ENCODE data around the gene C9orf78. TPM values are rescaled to one million over a fixed set of nuclear protein-coding genes. Genes with fewer than 3 reads are reported as not detected.

C9orf78 gene
- polyA plus RNA-seq, 1 donor = 47.5 TPM

DNA sequence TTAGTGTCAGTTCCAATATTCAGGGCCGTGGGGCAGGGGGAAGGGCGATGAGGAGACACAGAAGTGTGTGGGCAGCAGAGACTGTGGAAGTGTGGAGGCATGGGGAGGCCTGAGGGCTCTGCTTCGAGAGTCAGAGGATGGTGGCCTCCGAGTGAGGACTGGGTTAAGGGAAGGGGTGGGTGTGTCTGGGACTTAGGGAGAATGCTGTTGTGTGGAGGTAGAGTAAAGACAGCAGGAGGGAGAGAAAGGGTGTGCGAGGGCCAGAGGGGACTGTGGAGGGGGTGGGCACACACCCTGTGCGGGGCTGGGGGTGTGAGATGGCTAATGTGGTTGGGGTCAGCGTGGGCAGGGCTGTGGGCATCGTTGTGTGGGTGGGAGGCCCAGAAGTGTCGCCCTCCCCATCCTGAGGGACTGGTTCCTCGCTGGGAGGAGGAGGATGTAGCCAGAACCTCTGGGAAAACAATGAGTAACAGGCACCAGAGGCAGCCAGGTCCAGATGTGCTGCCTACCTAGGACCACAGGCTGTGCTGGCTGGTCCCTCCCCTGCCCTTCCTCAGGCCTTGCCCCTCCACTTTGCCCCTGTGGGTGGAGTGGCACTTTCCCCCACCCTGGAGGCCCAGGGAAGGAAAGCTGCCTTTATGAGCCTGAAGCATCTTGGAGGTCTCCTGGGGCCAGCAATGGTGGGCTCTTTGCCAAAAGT is 4.4 kb upstream of the C9orf78 start:
- H3K36me3 ChIP-seq (ENCODE audit: control insufficient read depth, insufficient read depth, low read length) = no peaks in the 10 kb centered on the region
- peaks cover 4% of the 10 kb centered on the region for H3K4me1 ChIP-seq (ENCODE audit: control insufficient read depth, insufficient read depth, low read length)
- DNase-seq = no peak
- H3K27me3 ChIP-seq (ENCODE audit: control insufficient read depth, insufficient read depth, low read length) = no peaks in the 10 kb centered on the region
- no peak overlapping the region for H3K4me3 ChIP-seq (ENCODE audit: low read length)
- H3K9me3 ChIP-seq (ENCODE audit: control insufficient read depth, low read depth, low read length) = no peaks in the 10 kb centered on the region
- no peak overlapping the region for H3K27ac ChIP-seq (ENCODE audit: low read length)
- WGBS (ENCODE audit: insufficient coverage, low lambda C conversion rate) = no CpG with 5 or more reads among the region's 10 CpGs

DNA sequence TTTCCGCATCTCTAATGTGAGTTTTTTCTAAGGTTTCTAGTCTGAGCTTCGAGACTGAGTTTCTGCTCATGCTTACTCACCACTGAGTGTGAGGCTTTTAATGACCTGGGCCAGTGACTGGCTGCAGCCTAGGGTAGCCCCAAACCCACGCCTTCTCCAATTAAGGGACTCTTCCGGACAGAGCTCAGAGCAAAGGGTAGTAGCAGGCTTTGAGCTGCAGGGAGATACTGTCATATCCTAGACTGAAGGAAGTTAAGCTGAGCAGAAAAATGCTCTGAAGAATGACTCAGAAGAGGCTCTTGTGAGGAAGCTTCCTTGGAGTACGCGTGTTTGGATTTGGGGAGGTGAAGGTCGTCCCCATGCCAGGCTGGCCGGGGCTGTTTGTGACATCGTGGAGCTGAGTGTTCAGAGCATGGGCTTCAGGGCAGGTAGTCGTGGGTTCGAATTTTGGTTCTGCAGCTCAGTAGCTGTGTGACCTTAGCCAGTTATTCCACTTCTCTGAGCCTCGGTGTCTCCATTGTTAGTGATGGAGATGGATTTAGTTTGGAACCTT is 3.7 kb upstream of the C9orf78 start:
- Histone ChIP-seq H3K9me3 (ENCODE audit: control insufficient read depth, low read depth, low read length) (no peaks in the 10 kb centered on the region), H3K27me3 (ENCODE audit: control insufficient read depth, insufficient read depth, low read length) (no peaks in the 10 kb centered on the region), H3K36me3 (ENCODE audit: control insufficient read depth, insufficient read depth, low read length) (no peaks in the 10 kb centered on the region), H3K4me1 (ENCODE audit: control insufficient read depth, insufficient read depth, low read length) (peaks cover 4% of the 10 kb centered on the region), H3K4me3 (ENCODE audit: low read length) (no peak overlapping the region), H3K27ac (ENCODE audit: low read length) (no peak overlapping the region)
- DNase-seq = no peak
- WGBS (ENCODE audit: insufficient coverage, low lambda C conversion rate) = no CpG with 5 or more reads among the region's 12 CpGs

DNA sequence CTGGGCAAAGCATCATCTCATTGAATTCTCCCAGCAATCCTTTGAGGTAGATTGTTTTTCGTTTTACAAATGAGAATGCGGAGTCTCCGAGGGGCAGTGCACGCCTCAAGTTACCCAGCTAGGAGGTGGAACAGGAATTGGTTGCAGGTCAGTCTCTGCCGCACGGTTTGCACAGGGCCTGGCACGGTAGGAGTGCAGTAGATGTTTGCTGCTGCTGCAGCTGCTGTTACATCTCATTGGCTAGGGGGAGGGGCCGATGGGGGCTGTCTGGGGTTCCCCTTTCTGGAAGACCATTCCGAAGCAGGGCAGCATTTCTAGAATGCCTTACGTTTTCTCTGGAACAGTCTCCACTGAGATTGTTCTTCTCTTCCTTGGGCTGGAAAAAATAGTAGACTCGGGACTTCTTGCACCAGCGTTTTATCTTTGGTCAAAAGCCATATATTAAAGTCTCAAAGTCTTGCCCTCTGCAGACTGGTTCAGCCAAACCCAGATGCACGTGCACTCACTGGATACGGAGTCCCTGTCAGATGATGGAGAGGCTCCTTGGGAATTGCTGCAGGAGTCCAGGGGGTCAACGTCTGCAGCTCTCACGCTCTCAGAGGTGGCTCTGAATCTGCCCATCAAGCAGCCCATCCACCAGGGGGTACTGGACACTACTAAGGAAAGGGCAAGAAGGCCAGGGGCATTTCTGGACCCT is 1.4 kb upstream of the C9orf78 start:
- no peak for DNase-seq
- Histone ChIP-seq H3K27me3 (ENCODE audit: control insufficient read depth, insufficient read depth, low read length) (no peaks in the 10 kb centered on the region), H3K4me1 (ENCODE audit: control insufficient read depth, insufficient read depth, low read length) (peaks cover 4% of the 10 kb centered on the region), H3K9me3 (ENCODE audit: control insufficient read depth, low read depth, low read length) (no peaks in the 10 kb centered on the region), H3K4me3 (ENCODE audit: low read length) (peak overlapping the region; percentile 94), H3K36me3 (ENCODE audit: control insufficient read depth, insufficient read depth, low read length) (peaks cover 14% of the 10 kb centered on the region), H3K27ac (ENCODE audit: low read length) (no peak overlapping the region)
- 30% methylated on average over 2 of the region's 16 CpGs for WGBS (ENCODE audit: insufficient coverage, low lambda C conversion rate)

DNA sequence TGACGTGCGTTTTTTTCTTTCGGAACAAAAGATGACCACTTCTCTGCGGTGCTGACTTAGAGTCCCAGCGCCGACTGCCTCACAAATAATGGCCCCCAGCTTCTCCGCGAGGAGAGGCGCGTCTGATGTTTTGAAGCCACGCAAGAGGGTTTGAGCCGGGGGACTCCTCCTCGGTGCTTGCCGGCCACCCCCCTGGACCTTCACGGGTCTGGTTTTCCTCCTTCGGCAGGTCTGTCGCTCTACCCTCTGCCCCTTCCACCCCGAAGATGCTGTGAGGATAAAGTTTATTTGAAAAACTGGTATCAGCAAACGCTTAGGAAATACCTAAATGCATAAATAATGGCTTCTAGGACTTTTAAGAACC is 767 bp upstream of the C9orf78 start:
- H3K4me3 ChIP-seq (ENCODE audit: low read length) = peak overlapping the region; percentile 94
- H3K27ac ChIP-seq (ENCODE audit: low read length) = peak overlapping the region; percentile 16
- H3K4me1 ChIP-seq (ENCODE audit: control insufficient read depth, insufficient read depth, low read length) = peaks cover 4% of the 10 kb centered on the region
- H3K36me3 ChIP-seq (ENCODE audit: control insufficient read depth, insufficient read depth, low read length) = peaks cover 20% of the 10 kb centered on the region
- whole genome bisulfite sequencing (ENCODE audit: insufficient coverage, low lambda C conversion rate) = no CpG with 5 or more reads among the region's 19 CpGs
- DNase-seq = no peak
- H3K9me3 ChIP-seq (ENCODE audit: control insufficient read depth, low read depth, low read length) = no peaks in the 10 kb centered on the region
- H3K27me3 ChIP-seq (ENCODE audit: control insufficient read depth, insufficient read depth, low read length) = no peaks in the 10 kb centered on the region

DNA sequence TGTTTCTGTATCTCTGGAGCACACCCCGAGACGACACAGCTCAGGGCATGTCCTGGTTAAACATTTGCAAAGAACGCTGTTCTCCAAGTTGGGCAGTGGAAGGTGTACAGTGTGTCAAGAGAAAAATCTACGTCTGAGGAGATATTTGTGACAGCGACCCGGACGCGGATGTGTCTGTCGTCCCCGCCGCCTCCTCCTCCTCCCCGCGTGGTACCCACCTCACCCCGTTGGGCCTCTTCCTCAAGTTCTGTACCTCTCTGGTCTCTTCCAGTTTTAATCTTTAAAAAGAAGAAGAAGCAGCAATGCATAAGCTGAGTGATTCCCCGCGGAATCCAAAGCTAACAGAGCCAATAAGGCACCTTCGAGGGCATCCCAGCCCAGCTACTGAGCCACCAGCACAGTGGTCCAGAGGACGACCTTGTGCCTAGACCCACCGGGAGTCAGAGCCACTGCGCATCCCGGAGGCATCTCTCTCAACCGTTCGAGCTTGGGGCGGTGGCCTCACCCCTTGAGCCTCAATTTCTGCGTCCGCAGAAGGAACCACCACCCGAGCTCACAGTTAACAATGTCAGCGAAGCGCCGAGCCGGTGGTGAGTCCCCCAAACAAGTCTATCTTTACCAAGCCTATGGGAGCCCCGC is 467 bp downstream of the C9orf78 start:
- H3K27ac ChIP-seq (ENCODE audit: low read length) = peak overlapping the region; percentile 55
- no CpG with 5 or more reads among the region's 32 CpGs for WGBS (ENCODE audit: insufficient coverage, low lambda C conversion rate)
- peaks cover 4% of the 10 kb centered on the region for H3K4me1 ChIP-seq (ENCODE audit: control insufficient read depth, insufficient read depth, low read length)
- H3K4me3 ChIP-seq (ENCODE audit: low read length) = peak overlapping the region; percentile 94
- no peaks in the 10 kb centered on the region for H3K27me3 ChIP-seq (ENCODE audit: control insufficient read depth, insufficient read depth, low read length)
- peak in 1 of 2 donors; percentile 19 for DNase-seq
- H3K36me3 ChIP-seq (ENCODE audit: control insufficient read depth, insufficient read depth, low read length) = peaks cover 32% of the 10 kb centered on the region
- no peaks in the 10 kb centered on the region for H3K9me3 ChIP-seq (ENCODE audit: control insufficient read depth, low read depth, low read length)

DNA sequence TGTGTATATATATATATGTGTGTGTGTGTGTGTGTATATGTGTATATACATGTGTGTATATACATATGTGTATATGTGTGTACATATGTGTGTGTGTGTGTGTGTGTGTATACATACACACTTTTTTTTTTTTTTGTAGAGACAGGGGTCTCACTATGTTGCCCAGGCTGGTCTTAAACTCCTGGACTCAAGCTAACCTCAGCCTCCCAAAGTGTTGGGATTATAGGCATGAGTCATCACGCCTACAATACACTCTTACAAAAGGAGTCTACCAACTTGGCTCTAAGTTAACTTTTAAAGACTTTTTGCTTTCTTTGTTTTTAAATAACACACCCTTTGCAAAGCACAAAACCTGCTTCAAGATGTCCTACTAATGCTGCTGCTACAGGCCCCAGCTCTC is 2.1 kb downstream of the C9orf78 start:
- Histone ChIP-seq H3K27me3 (ENCODE audit: control insufficient read depth, insufficient read depth, low read length) (no peaks in the 10 kb centered on the region), H3K9me3 (ENCODE audit: control insufficient read depth, low read depth, low read length) (no peaks in the 10 kb centered on the region), H3K4me1 (ENCODE audit: control insufficient read depth, insufficient read depth, low read length) (peaks cover 4% of the 10 kb centered on the region), H3K36me3 (ENCODE audit: control insufficient read depth, insufficient read depth, low read length) (peaks cover 45% of the 10 kb centered on the region), H3K27ac (ENCODE audit: low read length) (no peak overlapping the region), H3K4me3 (ENCODE audit: low read length) (no peak overlapping the region)
- no CpG with 5 or more reads among the region's 1 CpG for WGBS (ENCODE audit: insufficient coverage, low lambda C conversion rate)
- no peak for DNase-seq

DNA sequence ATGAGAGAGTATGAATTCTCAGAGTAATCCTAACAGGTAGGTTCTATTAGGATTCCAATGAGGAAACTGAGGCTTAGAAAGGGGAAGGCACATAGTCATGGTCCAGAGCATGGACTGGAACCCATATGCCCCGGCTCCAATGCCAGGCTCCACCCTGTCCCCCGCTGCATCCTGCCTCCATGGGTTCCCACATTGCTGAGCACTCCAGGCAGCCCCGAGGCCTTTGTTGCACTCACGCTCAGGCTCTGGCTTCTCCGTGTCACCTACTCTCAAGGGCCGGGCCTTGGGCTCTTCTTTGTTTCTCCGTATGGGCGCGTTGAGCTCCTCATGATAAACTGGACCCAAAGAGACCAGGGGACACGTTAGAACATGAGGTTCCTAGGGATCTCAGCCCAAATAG is 6.1 kb downstream of the C9orf78 start:
- WGBS (ENCODE audit: insufficient coverage, low lambda C conversion rate) = 100% methylated on average over 1 of the region's 10 CpGs
- no peaks in the 10 kb centered on the region for H3K9me3 ChIP-seq (ENCODE audit: control insufficient read depth, low read depth, low read length)
- no peak overlapping the region for H3K4me3 ChIP-seq (ENCODE audit: low read length)
- peaks cover 52% of the 10 kb centered on the region for H3K36me3 ChIP-seq (ENCODE audit: control insufficient read depth, insufficient read depth, low read length)
- peaks cover 3% of the 10 kb centered on the region for H3K4me1 ChIP-seq (ENCODE audit: control insufficient read depth, insufficient read depth, low read length)
- no peaks in the 10 kb centered on the region for H3K27me3 ChIP-seq (ENCODE audit: control insufficient read depth, insufficient read depth, low read length)
- H3K27ac ChIP-seq (ENCODE audit: low read length) = no peak overlapping the region
- DNase-seq = no peak

DNA sequence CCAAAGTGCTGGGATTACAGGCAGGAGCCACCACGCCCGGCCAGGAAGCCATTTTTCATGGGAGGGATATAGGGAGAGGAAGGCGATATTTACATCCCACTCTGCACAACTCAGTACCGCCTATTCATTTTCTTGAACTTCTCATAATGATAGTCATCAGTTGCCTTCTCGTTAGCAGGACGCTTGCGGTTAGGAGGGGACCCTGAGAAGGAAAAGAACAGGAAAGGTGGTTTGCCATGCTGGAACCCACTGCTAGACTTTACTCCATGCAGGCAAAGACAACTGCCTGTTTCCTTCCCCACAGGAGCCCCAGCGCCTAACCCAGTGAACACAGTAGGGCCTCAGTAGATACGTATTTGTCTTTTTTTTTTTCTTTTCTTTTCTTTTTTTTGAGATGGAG is 7.0 kb downstream of the C9orf78 start:
- H3K4me1 ChIP-seq (ENCODE audit: control insufficient read depth, insufficient read depth, low read length) = peaks cover 3% of the 10 kb centered on the region
- H3K27ac ChIP-seq (ENCODE audit: low read length) = no peak overlapping the region
- WGBS (ENCODE audit: insufficient coverage, low lambda C conversion rate) = 100% methylated on average over 2 of the region's 9 CpGs
- no peaks in the 10 kb centered on the region for H3K27me3 ChIP-seq (ENCODE audit: control insufficient read depth, insufficient read depth, low read length)
- H3K36me3 ChIP-seq (ENCODE audit: control insufficient read depth, insufficient read depth, low read length) = peaks cover 50% of the 10 kb centered on the region
- no peak overlapping the region for H3K4me3 ChIP-seq (ENCODE audit: low read length)
- no peaks in the 10 kb centered on the region for H3K9me3 ChIP-seq (ENCODE audit: control insufficient read depth, low read depth, low read length)
- no peak for DNase-seq

DNA sequence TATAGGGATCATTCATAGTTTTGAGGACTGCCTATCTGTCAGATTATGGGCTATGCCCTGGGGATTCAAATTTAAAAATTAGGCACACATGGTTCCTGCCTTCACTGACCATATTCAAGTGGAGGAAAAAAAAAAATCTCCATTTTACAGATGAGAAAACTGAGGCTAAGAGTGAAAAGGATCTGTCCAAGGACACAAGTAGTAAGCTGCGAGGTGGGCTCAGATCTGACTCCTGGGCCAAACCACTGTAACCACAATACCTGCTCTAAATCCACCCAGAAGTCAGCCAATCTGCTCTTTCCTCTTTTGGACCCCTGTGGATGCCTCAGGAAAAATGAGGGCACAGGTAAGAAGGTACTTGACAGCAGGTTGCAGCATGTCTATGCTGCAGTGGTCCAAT is 8.3 kb downstream of the C9orf78 start:
- H3K36me3 ChIP-seq (ENCODE audit: control insufficient read depth, insufficient read depth, low read length) = peaks cover 50% of the 10 kb centered on the region
- no peak overlapping the region for H3K4me3 ChIP-seq (ENCODE audit: low read length)

DNA sequence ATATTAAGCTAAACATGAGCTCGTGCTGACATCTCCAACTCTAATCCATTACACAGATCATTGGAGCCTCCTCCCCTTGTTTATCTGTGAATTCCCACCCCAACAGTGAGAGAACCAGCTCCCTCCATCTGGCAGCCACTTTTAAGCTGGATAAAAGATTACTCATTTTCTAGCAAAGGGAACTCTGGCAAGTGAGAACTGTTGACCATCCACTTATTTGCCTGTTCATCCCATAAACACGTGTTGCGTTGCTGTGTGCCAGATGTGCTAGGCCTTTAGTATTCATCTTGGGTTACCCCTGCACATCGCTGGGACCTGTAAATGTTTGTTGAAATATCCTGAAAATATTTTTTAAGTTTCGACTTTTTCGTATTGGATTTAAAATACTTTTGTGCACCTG is 8.7 kb downstream of the C9orf78 start:
- peaks cover 3% of the 10 kb centered on the region for H3K4me1 ChIP-seq (ENCODE audit: control insufficient read depth, insufficient read depth, low read length)
- WGBS (ENCODE audit: insufficient coverage, low lambda C conversion rate) = 87% methylated on average over 3 of the region's 6 CpGs
- no peak overlapping the region for H3K27ac ChIP-seq (ENCODE audit: low read length)
- peaks cover 50% of the 10 kb centered on the region for H3K36me3 ChIP-seq (ENCODE audit: control insufficient read depth, insufficient read depth, low read length)
- DNase-seq = no peak
- H3K9me3 ChIP-seq (ENCODE audit: control insufficient read depth, low read depth, low read length) = no peaks in the 10 kb centered on the region
- H3K4me3 ChIP-seq (ENCODE audit: low read length) = no peak overlapping the region
- no peaks in the 10 kb centered on the region for H3K27me3 ChIP-seq (ENCODE audit: control insufficient read depth, insufficient read depth, low read length)

More for the DNA sequence above, 8.3 kb downstream of the C9orf78 start:
- no peak for DNase-seq
- Histone ChIP-seq H3K27me3 (ENCODE audit: control insufficient read depth, insufficient read depth, low read length) (no peaks in the 10 kb centered on the region), H3K4me1 (ENCODE audit: control insufficient read depth, insufficient read depth, low read length) (peaks cover 3% of the 10 kb centered on the region), H3K9me3 (ENCODE audit: control insufficient read depth, low read depth, low read length) (no peaks in the 10 kb centered on the region), H3K27ac (ENCODE audit: low read length) (no peak overlapping the region)
- no CpG with 5 or more reads among the region's 1 CpG for WGBS (ENCODE audit: insufficient coverage, low lambda C conversion rate)

Measured in large intestine (tissue), 3 donors.